CD4-positive, alpha-beta memory T cell (primary cell): ENCODE measurements around the gene POLDIP3. TPM values are rescaled to one million over a fixed set of nuclear protein-coding genes. Genes with fewer than 3 reads are reported as not detected.
"Not testable (repeated sequence)": the region's sequence is repeated elsewhere in the genome, so short reads cannot be mapped to it uniquely, and the experiment has no call there.

Experiments
- CTCF ChIA-PET: fragments of 350-600 bp; sonication (Branson Sonifier 250); formaldehyde crosslinking; loops from one replicate; lab custom pipeline; 2021; ENCODE audit warnings: inconsistent platforms; ENCODE audit not compliant: partially characterized antibody; lab: Charles Lee
- POLR2A ChIA-PET: fragments of 350-600 bp; sonication (Branson Sonifier 250); formaldehyde crosslinking; loops from one replicate; lab custom pipeline; 2021; ENCODE audit not compliant: partially characterized antibody; lab: Charles Lee
- DNase-seq, 5 donors: peaks; one replicate each; pipeline versions ENCODE4 v3.0.0 to v3.0.0-alpha.2; 2020 to 2022; ENCODE audit warnings: mixed read lengths in 1 of 5
- H3K27ac ChIP-seq: one replicate; pipeline ENCODE4 v1.7.0; 2013; ENCODE audit warnings: low read depth, low read length
- H3K27me3 ChIP-seq: 2 replicates; pipeline ENCODE4 v1.7.0; 2013; ENCODE audit warnings: mild to moderate bottlenecking, low read length, moderate library complexity; ENCODE audit not compliant: insufficient read depth
- H3K36me3 ChIP-seq: 2 replicates; pipeline ENCODE4 v1.7.0; 2013; ENCODE audit warnings: mild to moderate bottlenecking, low read length, moderate library complexity; ENCODE audit not compliant: insufficient read depth
- H3K4me1 ChIP-seq: 2 replicates; pipeline ENCODE4 v1.7.0; 2013; ENCODE audit warnings: mild to moderate bottlenecking, low read length, moderate library complexity; ENCODE audit not compliant: insufficient read depth
- H3K4me3 ChIP-seq, 2 donors: one replicate each; pipeline ENCODE4 v1.7.0; 2013; ENCODE audit warnings: low read length in 2 of 2, mild to moderate bottlenecking in 1 of 2
- H3K9me3 ChIP-seq, 2 donors: one replicate each; pipeline ENCODE4 v1.7.0; 2013; ENCODE audit warnings: low read length in 2 of 2, control low read depth in 1 of 2; ENCODE audit not compliant: control insufficient read depth in 1 of 2
- H3K27ac Mint-ChIP-seq, 7 donors: one replicate each; pipeline ENCODE4 v1.8.0; 2020 to 2021; ENCODE audit warnings: mixed read lengths in 7 of 7, mild to moderate bottlenecking in 6 of 7, inconsistent platforms in 3 of 7, moderate library complexity in 3 of 7
- H3K27me3 Mint-ChIP-seq, 2 donors: one replicate each; pipeline ENCODE4 v1.8.0; 2020 to 2021; ENCODE audit warnings: mixed read lengths in 2 of 2
- H3K36me3 Mint-ChIP-seq, 2 donors: one replicate each; pipeline ENCODE4 v1.8.0; 2020 to 2021; ENCODE audit warnings: mixed read lengths in 2 of 2, inconsistent platforms in 1 of 2, mild to moderate bottlenecking in 1 of 2
- H3K4me1 Mint-ChIP-seq, 4 donors: one replicate each; pipeline ENCODE4 v1.8.0; 2020 to 2021; ENCODE audit warnings: mixed read lengths in 4 of 4, mild to moderate bottlenecking in 1 of 4
- H3K4me3 Mint-ChIP-seq, 8 donors: one replicate each; pipeline ENCODE4 v1.8.0; 2020 to 2021; ENCODE audit warnings: mixed read lengths in 8 of 8, mild to moderate bottlenecking in 7 of 8, moderate library complexity in 6 of 8, inconsistent platforms in 3 of 8
- H3K9me3 Mint-ChIP-seq, 8 donors: one replicate each; pipeline ENCODE4 v1.8.0; 2020 to 2021; ENCODE audit warnings: mixed read lengths in 8 of 8, mild to moderate bottlenecking in 5 of 8, inconsistent platforms in 3 of 8, moderate library complexity in 1 of 8
- intact Hi-C: fragments of 100-400 bp; cut with micrococcal nuclease; formaldehyde crosslinking; loops from one replicate; pipeline ENCODE4 v1.15.1; 2023
- polyA plus RNA-seq, 2 donors: library from polyadenylated mRNA; unstranded; fragments of 300-500 nt; fragmentation: Illumina TruSeq; gene quantifications; one replicate each; pipeline ENCODE4 v1.2.3, GENCODE V29; 2021
- total RNA-seq, 2 experiments: library from RNA; stranded (reverse); gene quantifications; one replicate each; pipeline ENCODE4 v1.2.3, GENCODE V29; 2021

Gene POLDIP3
- total and polyA plus RNA-seq, 4 experiments from 2014 or later, result 66.1 to 82.3 (median 77.8) TPM

DNA sequence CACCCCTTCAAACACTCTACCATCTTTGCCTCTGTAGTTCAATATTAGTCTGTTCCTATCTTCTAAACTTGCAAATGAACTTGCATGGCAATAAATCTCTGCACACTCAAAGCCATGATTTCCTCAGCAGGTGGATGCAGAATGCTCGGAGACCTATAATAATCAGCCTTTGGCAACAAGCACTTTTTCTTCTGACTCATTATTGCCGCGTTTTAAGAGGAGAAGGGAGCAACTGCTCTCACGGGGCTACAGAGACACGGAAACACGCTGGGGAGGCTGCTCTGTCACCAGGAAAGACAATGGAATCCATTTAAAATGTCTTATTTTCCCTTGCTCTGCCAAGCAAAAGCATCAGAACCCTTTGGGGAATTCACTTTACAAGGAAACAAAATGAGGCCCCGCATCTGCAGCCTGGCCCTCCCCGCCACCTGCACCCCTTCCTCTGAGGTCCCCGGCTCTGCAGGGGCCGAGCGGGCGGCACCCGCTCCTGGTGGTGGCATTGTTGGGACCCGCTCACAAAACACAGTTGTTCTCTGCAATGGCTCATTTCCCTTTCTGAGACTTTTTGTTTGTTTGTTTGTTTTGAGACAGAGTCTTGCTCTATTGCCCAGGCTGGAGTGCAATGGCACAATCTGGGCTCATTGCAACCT is 79.5 kb downstream of the POLDIP3 start:
- H3K4me3 Mint-ChIP-seq, H3K4me3 ChIP-seq, H3K36me3 ChIP-seq, H3K27ac Mint-ChIP-seq, intact Hi-C loops, H3K9me3 ChIP-seq, H3K27ac ChIP-seq, H3K4me1 ChIP-seq, H3K36me3 Mint-ChIP-seq, H3K27me3 Mint-ChIP-seq, H3K9me3 Mint-ChIP-seq, POLR2A ChIA-PET, DNase-seq, H3K27me3 ChIP-seq: not testable (repeated sequence)
- CTCF ChIA-PET, result interaction anchor here (1.7 kb wide), 1 partner anchor 26 kb away, joined by 3 read pairs; no protein-coding TSS in a partner anchor
- peaks cover 7 to 17% (median 11%) of the 10 kb centered on the region in 4 donors for H3K4me1 Mint-ChIP-seq

Other genes with a start within 250 kb of the POLDIP3 start
- under 1 TPM; 0.29 to 0.55 TPM for gene NFAM1, start 182.5 kb downstream of the POLDIP3 start, total RNA-seq
- gene NFAM1, start 182.5 kb downstream of the POLDIP3 start, polyA plus RNA-seq, result under 1 TPM in 1 of 2 donors, not detected in 1; 0.05 TPM
- gene RRP7A, start 95.1 kb downstream of the POLDIP3 start, total RNA-seq, result 100 to 1,000 TPM in 1 of 2 experiments, 10 to 100 TPM in 1; 98.1 to 104 TPM
- gene RRP7A, start 95.1 kb downstream of the POLDIP3 start, polyA plus RNA-seq, result 10 to 100 TPM; 56.9 to 57.6 TPM
- gene SERHL2, start 60.9 kb downstream of the POLDIP3 start, total RNA-seq, result under 1 TPM; 0.36 to 0.81 TPM
- gene SERHL2, start 60.9 kb downstream of the POLDIP3 start, polyA plus RNA-seq, result under 1 TPM in 1 of 2 donors, not detected in 1; 0.26 TPM
- 1 to 10 TPM; 1.9 to 2.1 TPM for gene ATP5MGL, start 25.7 kb upstream of the POLDIP3 start, total RNA-seq
- gene ATP5MGL, start 25.7 kb upstream of the POLDIP3 start, polyA plus RNA-seq, result under 1 TPM in 1 of 2 donors, not detected in 1; 0.78 TPM
- 10 to 100 TPM; 42.7 to 43.2 TPM for gene CYB5R3, start 34.5 kb upstream of the POLDIP3 start, total RNA-seq
- 10 to 100 TPM; 46.4 to 91.1 TPM for gene CYB5R3, start 34.5 kb upstream of the POLDIP3 start, polyA plus RNA-seq
- gene A4GALT, start 106.0 kb upstream of the POLDIP3 start, total RNA-seq, result under 1 TPM in 1 of 2 experiments, not detected in 1; 0.15 TPM
- not detected for gene A4GALT, start 106.0 kb upstream of the POLDIP3 start, polyA plus RNA-seq
- 10 to 100 TPM; 44.7 to 45.7 TPM for gene ARFGAP3, start 242.4 kb upstream of the POLDIP3 start, total RNA-seq
- 10 to 100 TPM; 38.4 to 49.0 TPM for gene ARFGAP3, start 242.4 kb upstream of the POLDIP3 start, polyA plus RNA-seq